Adrenal gland (tissue), 12 donors: ENCODE results near the gene S100A10. TPM values are rescaled to one million over a fixed set of nuclear protein-coding genes. Genes with fewer than 3 reads are reported as not detected.

Experiments
- DNase-seq, 7 donors: peaks; one replicate each; pipeline ENCODE4 v3.0.0-alpha.2; 2019 to 2020
- H3K27ac ChIP-seq, 5 donors: fragments of 200-600 bp; sonication (generic) in 4 of 5; 1 replicate in 3 of 5; 2 replicates in 2 of 5; pipeline versions ENCODE4 v1.5.1 to v1.8.0; 2016 to 2020; ENCODE audit warnings: mild to moderate bottlenecking in 1 of 5
- H3K27me3 ChIP-seq: fragments of 200-600 bp; 2 replicates; pipeline ENCODE4 v1.8.0; 2021
- H3K36me3 ChIP-seq, 2 donors: fragments of 200-600 bp; replicated peaks in 1 of 2; 1 replicate in 1 of 2; 2 replicates in 1 of 2; pipeline versions ENCODE4 v1.5.1 to v1.8.0; 2018 to 2022
- H3K4me1 ChIP-seq, 2 donors: fragments of 200-600 bp; replicated peaks in 1 of 2; 1 replicate in 1 of 2; 2 replicates in 1 of 2; pipeline versions ENCODE4 v1.5.1 to v1.8.0; 2018 to 2021
- H3K4me3 ChIP-seq, 4 donors: fragments of 200-600 bp; sonication (generic) in 3 of 4; one replicate each; pipeline ENCODE4 v1.5.1; 2016 to 2018
- H3K9me3 ChIP-seq, 3 donors: fragments of 200-600 bp; sonication (generic) in 1 of 3; replicated peaks in 1 of 3; 1 replicate in 2 of 3; 2 replicates in 1 of 3; pipeline versions ENCODE4 v1.5.1 to v1.8.0; 2016 to 2021
- POLR2A ChIP-seq, 2 donors: fragments of 450-650 bp; IDR thresholded peaks; one replicate each; pipeline ENCODE4 v1.6.1; 2017; ENCODE audit warnings: antibody characterized with exemption in 2 of 2, mild to moderate bottlenecking in 2 of 2, moderate library complexity in 1 of 2
- WGBS, 4 donors: extraction: QIAGEN DNeasy Blood & Tissue Kit in 2 of 4; methylation state at CpG; one replicate each; pipeline versions ENCODE4 v1.1.5 to v1.1.7; 2013 to 2017; 5-methylcytosine and 5-hydroxymethylcytosine counted together
- intact Hi-C, 2 donors: fragments of 100-400 bp; cut with DNase I; formaldehyde crosslinking; loops; one replicate each; pipeline versions ENCODE4 v1.14.1 to v1.15.0; 2022 to 2023
- polyA plus RNA-seq, 3 donors: library from polyadenylated mRNA; stranded (reverse); fragments of 200-250 nt in 2 of 3; fragments of 350-450 nt in 1 of 3; fragmentation: Illumina TruSeq in 1 of 3; extraction: RNeasy Lipid Tissue Mini Kit (QIAGEN cat#74804) in 1 of 3; gene quantifications; one replicate each; pipeline ENCODE4 v1.2.3, GENCODE V29; 2013 to 2014
- total RNA-seq, 9 donors: library from RNA; depleted of rRNA in 4 of 9; stranded (reverse); fragments of >200 nt in 4 of 9; fragments of 120-200 nt in 1 of 9; fragmentation: NEBNext Ultra II Directional in 1 of 9; extraction: Animal tissue kit (Norgen Biotek cat#: 25700) in 1 of 9; gene quantifications; one replicate each; pipeline versions ENCODE4 v1.1.0 to v1.2.4, GENCODE V29; 2013 to 2023
- TF ChIP-seq, protein P1 (sequence below), 6 experiments: fragments of 450-650 bp in 4 of 6; fragments of 200-600 bp in 2 of 6; sonication (generic) in 1 of 6; IDR thresholded peaks; 1 replicate in 5 of 6; 2 replicates in 1 of 6; pipeline versions ENCODE4 v1.5.1 to v1.8.0; 2016 to 2021; ENCODE audit warnings: antibody characterized with exemption in 6 of 6, mild to moderate bottlenecking in 2 of 6, moderate library complexity in 1 of 6
- donor health status: healthy with polysubstance abuse.
- donor health status: Bipolar disorder and iron deficiency.
- donor health status: DM: yes; HTN: yes; CAD: no.
- donor health status: DM: no; HTN: no; CAD: no.
- donor health status: DM: no; HTN: no; CAD: no.
- donor health status: DM: yes; HTN: yes; CAD: no.

The S100A10 gene
- total and polyA plus RNA-seq, 12 donors: 24.9 to 860 (median 366) TPM

DNA sequence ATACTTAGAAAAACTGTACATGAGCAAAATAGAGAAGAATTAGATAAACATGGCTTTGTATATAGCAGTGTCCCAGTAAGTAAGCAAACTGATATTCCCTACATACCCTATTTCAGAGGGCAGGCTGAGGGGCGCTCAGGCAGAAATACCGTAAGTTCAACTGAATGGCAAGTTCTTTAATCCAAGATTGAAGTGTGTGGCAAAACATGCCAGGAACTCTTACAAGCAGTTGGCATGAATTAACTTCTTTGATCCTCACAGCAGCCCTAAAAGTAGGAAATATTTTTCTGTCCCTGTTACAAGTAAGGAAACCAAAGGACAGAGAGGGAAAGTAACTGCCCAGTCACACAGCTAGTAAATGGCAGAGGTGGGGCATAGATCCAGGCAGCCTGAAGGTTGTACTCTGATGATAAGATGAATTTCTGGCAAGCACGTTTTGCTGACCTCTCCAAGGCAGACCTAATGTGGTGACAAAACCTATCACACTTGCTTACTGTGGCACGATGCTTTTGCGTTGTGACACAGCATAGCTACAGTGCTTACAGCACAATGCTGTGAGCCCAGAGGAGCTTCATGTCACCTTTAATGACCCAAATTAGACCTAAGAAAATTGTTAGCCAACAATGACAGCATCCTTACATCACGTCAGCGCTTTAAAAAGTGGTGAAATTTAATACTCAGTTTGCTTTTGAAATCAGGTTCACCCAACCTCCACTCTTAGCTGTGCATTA lies 49.4 kb downstream of the S100A10 start:
- WGBS, 4 donors: 36 to 49% (median 40%) methylated on average over 6 to 7 of the region's 7 CpGs
- intact Hi-C loops: no loop called here

DNA sequence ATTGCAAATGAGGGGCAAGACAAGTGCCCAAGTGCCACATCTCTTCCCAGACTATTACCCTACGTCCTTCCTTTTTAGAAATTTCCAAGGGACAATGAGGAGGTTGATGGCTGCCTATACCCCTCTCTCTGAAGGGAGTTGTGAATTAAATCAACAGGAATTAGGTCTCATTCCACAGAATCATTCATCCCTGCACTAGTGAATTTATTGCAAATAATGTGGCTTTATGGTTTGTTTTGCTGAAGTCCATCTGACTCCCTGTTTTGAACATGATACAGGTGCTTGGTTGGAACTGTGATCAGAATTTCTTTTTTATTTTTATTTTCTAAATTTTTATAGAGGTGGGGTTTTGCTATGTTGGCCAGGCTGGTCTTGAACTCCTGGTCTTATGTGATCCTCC lies 50.1 kb downstream of the S100A10 start:
- TF ChIP-seq POLR2A (IDR thresholded peaks at IDR 0.05): no peak
- TF ChIP-seq, protein P1, sequence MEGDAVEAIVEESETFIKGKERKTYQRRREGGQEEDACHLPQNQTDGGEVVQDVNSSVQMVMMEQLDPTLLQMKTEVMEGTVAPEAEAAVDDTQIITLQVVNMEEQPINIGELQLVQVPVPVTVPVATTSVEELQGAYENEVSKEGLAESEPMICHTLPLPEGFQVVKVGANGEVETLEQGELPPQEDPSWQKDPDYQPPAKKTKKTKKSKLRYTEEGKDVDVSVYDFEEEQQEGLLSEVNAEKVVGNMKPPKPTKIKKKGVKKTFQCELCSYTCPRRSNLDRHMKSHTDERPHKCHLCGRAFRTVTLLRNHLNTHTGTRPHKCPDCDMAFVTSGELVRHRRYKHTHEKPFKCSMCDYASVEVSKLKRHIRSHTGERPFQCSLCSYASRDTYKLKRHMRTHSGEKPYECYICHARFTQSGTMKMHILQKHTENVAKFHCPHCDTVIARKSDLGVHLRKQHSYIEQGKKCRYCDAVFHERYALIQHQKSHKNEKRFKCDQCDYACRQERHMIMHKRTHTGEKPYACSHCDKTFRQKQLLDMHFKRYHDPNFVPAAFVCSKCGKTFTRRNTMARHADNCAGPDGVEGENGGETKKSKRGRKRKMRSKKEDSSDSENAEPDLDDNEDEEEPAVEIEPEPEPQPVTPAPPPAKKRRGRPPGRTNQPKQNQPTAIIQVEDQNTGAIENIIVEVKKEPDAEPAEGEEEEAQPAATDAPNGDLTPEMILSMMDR (IDR thresholded peaks at IDR 0.05): no peak
- Histone ChIP-seq H3K27ac (peak overlapping the region in 4 of 5 donors; percentile 22 to 83 (median 48)), H3K4me1 (peaks cover 14 to 50% of the 10 kb centered on the region in 2 donors), H3K9me3 (no peaks in the 10 kb centered on the region), H3K36me3 (no peaks in the 10 kb centered on the region), H3K4me3 (no peak overlapping the region), H3K27me3 (no peaks in the 10 kb centered on the region)
- WGBS, 4 donors: 86 to 100% (median 96%) methylated on average over 1 of the region's 1 CpG
- DNase-seq: no peak
- intact Hi-C loops: no loop called here

More for the DNA sequence above, 49.4 kb downstream of the S100A10 start:
- peaks cover 21 to 57% of the 10 kb centered on the region in 2 donors for H3K4me1 ChIP-seq
- no peak for TF ChIP-seq POLR2A (IDR thresholded peaks at IDR 0.05)
- TF ChIP-seq, protein P1 (IDR thresholded peaks at IDR 0.05): no peak
- no peaks in the 10 kb centered on the region for H3K27me3 ChIP-seq
- peak in 6 of 7 donors; percentile 60 to 85 (median 74) for DNase-seq
- peak overlapping the region; percentile 22 to 83 (median 70) for H3K27ac ChIP-seq
- no peaks in the 10 kb centered on the region for H3K36me3 ChIP-seq
- no peaks in the 10 kb centered on the region for H3K9me3 ChIP-seq
- no peak overlapping the region for H3K4me3 ChIP-seq

DNA sequence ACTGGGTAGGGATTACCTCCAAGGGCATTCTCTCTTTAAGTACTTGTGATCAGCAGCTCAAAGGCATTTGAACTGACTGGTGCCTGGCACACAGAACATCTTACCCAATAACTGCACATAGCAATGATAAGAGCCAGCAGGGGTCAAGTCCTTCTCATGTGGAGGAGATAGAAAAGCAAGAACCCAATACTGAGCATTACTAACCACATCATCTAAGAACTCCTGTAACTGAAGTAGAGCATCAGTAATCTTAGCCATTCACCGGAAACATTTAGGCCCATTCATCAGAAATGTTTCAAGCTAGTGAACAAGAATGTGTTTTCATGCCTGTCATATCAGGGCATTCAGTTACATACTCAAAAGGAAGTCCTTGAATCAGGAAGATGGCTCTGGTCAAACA lies 50.8 kb downstream of the S100A10 start:
- Histone ChIP-seq H3K4me3 (no peak overlapping the region), H3K9me3 (no peaks in the 10 kb centered on the region), H3K27ac (peak overlapping the region in 4 of 5 donors; percentile 22 to 83 (median 42)), H3K27me3 (no peaks in the 10 kb centered on the region), H3K4me1 (peaks cover 9 to 45% of the 10 kb centered on the region in 2 donors), H3K36me3 (no peaks in the 10 kb centered on the region)
- TF ChIP-seq POLR2A (IDR thresholded peaks at IDR 0.05): no peak
- TF ChIP-seq, protein P1 (IDR thresholded peaks at IDR 0.05): no peak
- 46 to 64% (median 58%) methylated on average over 1 of the region's 1 CpG for WGBS, 4 donors
- intact Hi-C loops: no loop called here
- DNase-seq: peak in 4 of 7 donors; percentile 24 to 65 (median 39)

DNA sequence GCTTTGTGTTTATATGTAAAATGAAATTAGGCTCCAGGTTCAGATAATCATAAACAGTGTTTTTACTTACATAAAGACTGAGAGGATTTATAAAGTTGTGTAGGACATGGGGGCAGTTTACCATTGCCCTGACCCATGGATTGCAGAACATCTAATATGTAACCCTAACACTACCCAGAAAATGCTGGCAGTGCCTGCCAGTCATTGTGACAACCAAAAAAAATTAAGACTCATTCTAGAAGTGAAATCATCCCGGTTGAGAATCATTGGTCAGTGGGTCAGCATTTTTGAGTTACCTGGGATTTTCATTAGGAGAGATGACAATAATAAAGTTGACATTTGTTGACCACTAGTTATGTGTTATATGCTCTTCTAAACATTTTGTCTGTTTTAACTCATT lies 53.1 kb downstream of the S100A10 start:
- no peak for DNase-seq
- H3K27ac ChIP-seq: peak overlapping the region in 4 of 5 donors; percentile 15 to 83 (median 63)
- peaks cover 4 to 35% of the 10 kb centered on the region in 2 donors for H3K4me1 ChIP-seq
- intact Hi-C loops: no loop called here
- H3K9me3 ChIP-seq: no peaks in the 10 kb centered on the region
- no peaks in the 10 kb centered on the region for H3K36me3 ChIP-seq
- no peaks in the 10 kb centered on the region for H3K27me3 ChIP-seq
- 33 to 56% (median 40%) methylated on average over 1 of the region's 1 CpG for WGBS, 4 donors
- no peak overlapping the region for H3K4me3 ChIP-seq
- no peak for TF ChIP-seq POLR2A (IDR thresholded peaks at IDR 0.05)
- TF ChIP-seq, protein P1 (IDR thresholded peaks at IDR 0.05): no peak
